Transverse colon (tissue), 3 donors: ENCODE data around the gene DNMT3L.
"Not testable (repeated sequence)": the region's sequence is repeated elsewhere in the genome, so short reads cannot be mapped to it uniquely, and the experiment has no call there.

Experiments
- EP300 ChIP-seq: sonication (generic); formaldehyde crosslinking; IDR thresholded peaks from one replicate; pipeline ENCODE4 v1.6.1; 2017; ENCODE audit warnings: antibody characterized with exemption, low read depth
- TF ChIP-seq, protein P1 (sequence below), 5 experiments: fragments of 200-600 bp in 3 of 5; fragments of 450-650 bp in 2 of 5; sonication (generic) in 3 of 5; IDR thresholded peaks; 1 replicate in 2 of 5; 2 replicates in 3 of 5; pipeline ENCODE4 v1.5.1; 2016 to 2017; ENCODE audit warnings: antibody characterized with exemption in 5 of 5, inconsistent platforms in 3 of 5, mild to moderate bottlenecking in 2 of 5, moderate library complexity in 1 of 5

DNA sequence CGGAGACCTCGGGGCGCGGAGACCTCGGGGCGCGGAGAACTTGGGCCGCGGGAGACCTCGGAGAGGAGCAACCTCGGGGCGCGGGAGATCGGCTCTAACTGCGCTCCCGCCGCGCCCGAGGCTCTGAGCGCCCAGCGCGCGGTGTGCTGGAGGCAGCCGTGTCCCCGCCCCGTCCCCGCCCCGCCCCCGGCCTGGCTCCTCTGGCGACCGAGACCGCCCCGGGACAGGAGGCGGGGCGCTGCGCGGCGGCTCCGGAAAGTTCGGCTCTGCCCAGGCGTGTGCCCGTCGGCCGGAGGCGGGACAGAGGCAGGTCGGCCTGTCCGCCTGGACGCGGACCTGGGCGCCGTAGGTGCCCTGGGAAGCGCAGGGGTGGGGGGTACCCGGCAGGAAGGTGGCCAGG lies 20.9 kb downstream of the DNMT3L start, which contains the start of gene ICOSLG:
- TF ChIP-seq, protein P1, sequence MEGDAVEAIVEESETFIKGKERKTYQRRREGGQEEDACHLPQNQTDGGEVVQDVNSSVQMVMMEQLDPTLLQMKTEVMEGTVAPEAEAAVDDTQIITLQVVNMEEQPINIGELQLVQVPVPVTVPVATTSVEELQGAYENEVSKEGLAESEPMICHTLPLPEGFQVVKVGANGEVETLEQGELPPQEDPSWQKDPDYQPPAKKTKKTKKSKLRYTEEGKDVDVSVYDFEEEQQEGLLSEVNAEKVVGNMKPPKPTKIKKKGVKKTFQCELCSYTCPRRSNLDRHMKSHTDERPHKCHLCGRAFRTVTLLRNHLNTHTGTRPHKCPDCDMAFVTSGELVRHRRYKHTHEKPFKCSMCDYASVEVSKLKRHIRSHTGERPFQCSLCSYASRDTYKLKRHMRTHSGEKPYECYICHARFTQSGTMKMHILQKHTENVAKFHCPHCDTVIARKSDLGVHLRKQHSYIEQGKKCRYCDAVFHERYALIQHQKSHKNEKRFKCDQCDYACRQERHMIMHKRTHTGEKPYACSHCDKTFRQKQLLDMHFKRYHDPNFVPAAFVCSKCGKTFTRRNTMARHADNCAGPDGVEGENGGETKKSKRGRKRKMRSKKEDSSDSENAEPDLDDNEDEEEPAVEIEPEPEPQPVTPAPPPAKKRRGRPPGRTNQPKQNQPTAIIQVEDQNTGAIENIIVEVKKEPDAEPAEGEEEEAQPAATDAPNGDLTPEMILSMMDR (IDR thresholded peaks at IDR 0.05): not testable (repeated sequence)
- not testable (repeated sequence) for TF ChIP-seq EP300
